Right lobe of liver (tissue), 4 donors: ENCODE data around the gene CHRND.

Experiments used
- POLR2A ChIP-seq: fragments of 450-650 bp; IDR thresholded peaks from one replicate; pipeline ENCODE4 v1.6.1; 2017; ENCODE audit warnings: antibody characterized with exemption, mild to moderate bottlenecking
- TF ChIP-seq, protein P1 (sequence below), 4 donors: fragments of 200-600 bp in 3 of 4; fragments of 450-650 bp in 1 of 4; IDR thresholded peaks; one replicate each; pipeline versions ENCODE4 v1.5.1 to v1.8.0; 2016 to 2022; ENCODE audit warnings: antibody characterized with exemption in 4 of 4, mild to moderate bottlenecking in 2 of 4
- donor health status: DM: no; HTN: no; CAD: no.
- donor health status: DM: no; HTN: no; CAD: no.
- donor health status: DM: no; HTN: yes; CAD: no.

DNA sequence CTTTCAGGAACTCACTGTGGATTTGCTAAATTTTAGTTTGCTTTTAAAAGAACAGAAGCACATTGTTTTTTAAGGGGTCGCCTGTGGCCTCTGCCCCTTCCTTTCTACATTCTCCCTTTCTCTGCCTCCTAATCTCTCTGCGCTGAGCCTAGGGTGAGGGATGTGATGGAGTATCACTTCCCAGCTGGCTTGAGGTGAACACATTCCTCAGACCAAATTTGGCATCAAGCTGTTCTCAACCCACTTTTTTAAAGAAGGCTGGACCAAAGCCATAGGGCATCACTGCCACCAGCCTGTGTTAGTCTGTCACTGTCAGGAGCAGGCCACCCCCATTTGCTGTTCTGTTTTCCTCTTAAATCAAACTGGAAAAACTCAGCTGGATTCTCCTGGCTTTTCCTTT, 51.9 kb downstream of the CHRND start:
- TF ChIP-seq, protein P1, sequence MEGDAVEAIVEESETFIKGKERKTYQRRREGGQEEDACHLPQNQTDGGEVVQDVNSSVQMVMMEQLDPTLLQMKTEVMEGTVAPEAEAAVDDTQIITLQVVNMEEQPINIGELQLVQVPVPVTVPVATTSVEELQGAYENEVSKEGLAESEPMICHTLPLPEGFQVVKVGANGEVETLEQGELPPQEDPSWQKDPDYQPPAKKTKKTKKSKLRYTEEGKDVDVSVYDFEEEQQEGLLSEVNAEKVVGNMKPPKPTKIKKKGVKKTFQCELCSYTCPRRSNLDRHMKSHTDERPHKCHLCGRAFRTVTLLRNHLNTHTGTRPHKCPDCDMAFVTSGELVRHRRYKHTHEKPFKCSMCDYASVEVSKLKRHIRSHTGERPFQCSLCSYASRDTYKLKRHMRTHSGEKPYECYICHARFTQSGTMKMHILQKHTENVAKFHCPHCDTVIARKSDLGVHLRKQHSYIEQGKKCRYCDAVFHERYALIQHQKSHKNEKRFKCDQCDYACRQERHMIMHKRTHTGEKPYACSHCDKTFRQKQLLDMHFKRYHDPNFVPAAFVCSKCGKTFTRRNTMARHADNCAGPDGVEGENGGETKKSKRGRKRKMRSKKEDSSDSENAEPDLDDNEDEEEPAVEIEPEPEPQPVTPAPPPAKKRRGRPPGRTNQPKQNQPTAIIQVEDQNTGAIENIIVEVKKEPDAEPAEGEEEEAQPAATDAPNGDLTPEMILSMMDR (IDR thresholded peaks at IDR 0.05) = no peak
- TF ChIP-seq POLR2A = no peak
